Activated gamma-delta T cell (primary cell): Measurements from ENCODE around the gene PTCH1.

ENCODE experiments used
- DNase-seq: peaks from one replicate; lab custom pipeline; 2025; lab: John Stamatoyannopoulos, UW

PTCH1 gene

DNA sequence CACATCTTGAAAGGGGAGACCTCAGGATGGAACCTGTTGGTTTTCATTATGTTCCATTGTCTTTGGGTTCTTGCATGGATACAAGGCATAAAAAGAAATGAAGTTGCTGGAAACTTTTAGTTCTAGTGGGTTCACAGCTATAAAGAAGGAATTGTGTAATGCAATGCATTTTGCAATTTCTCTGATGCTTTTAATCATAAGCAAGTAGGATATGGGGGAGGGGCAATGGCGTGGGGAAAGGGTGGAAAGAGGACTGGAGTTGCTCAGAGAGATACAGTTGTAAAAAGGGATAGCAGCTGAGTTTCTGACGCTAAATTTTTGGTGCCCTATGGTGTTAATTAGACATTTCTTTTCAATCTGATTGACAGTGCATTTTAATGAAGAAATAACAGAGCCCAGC, 110.7 kb downstream of the PTCH1 start:
- no peak for DNase-seq

DNA sequence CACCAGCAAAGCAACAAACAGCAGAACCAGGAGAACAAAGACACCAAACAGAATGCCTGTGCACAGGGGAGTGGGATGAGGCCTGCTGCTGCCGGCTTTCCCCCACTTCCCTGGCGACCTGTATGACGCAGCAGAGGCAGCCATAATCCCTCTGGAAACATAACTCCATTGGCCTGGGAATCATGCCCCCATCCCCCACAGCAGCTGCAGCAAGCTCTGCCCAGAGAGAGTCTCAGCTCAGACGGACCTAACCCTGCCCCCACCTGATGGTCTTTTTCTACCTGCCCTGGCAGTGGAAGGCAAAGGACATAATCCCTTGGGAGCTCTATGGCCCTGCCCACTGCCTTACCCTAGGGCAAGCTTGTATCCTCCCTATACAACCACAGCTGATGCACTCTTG, 117.5 kb downstream of the PTCH1 start:
- no peak for DNase-seq
